Large intestine (tissue), 3 donors: ENCODE results near the gene SYNE3. TPM values are rescaled to one million over a fixed set of nuclear protein-coding genes. Genes with fewer than 3 reads are reported as not detected.
A peak's percentile ranks its signal among the peaks of the same experiment; 100 is the strongest.

Source experiments
- DNase-seq, 2 donors: peaks; one replicate each; pipeline versions ENCODE4 v3.0.0 to v3.0.0-alpha.2; 2013
- H3K27ac ChIP-seq: one replicate; pipeline ENCODE4 v1.5.1; 2013; ENCODE audit warnings: low read length
- H3K27me3 ChIP-seq: 2 replicates; pipeline ENCODE4 v1.6.1; 2013; ENCODE audit warnings: low read length; ENCODE audit not compliant: control insufficient read depth, insufficient read depth
- H3K36me3 ChIP-seq: 2 replicates; pipeline ENCODE4 v1.6.1; 2013; ENCODE audit warnings: low read length; ENCODE audit not compliant: control insufficient read depth, insufficient read depth
- H3K4me1 ChIP-seq: one replicate; pipeline ENCODE4 v1.6.1; 2013; ENCODE audit warnings: low read length; ENCODE audit not compliant: control insufficient read depth, insufficient read depth
- H3K4me3 ChIP-seq: one replicate; pipeline ENCODE4 v1.5.1; 2013; ENCODE audit warnings: low read length
- H3K9me3 ChIP-seq: one replicate; pipeline ENCODE4 v1.6.1; 2013; ENCODE audit warnings: mild to moderate bottlenecking, low read depth, low read length, moderate library complexity; ENCODE audit not compliant: control insufficient read depth
- WGBS: methylation state at CpG from one replicate; pipeline ENCODE4 v1.1.5; 2013; ENCODE audit warnings: low lambda C conversion rate; ENCODE audit not compliant: insufficient coverage; 5-methylcytosine and 5-hydroxymethylcytosine counted together
- polyA plus RNA-seq: library from polyadenylated mRNA; unstranded; fragments of 120-200 nt; gene quantifications from one replicate; pipeline ENCODE4 v1.2.1, GENCODE V29; 2013

SYNE3 gene
- polyA plus RNA-seq, 1 donor, result 1.2 TPM

- Histone ChIP-seq H3K4me3 (no peak overlapping the region), H3K27me3 (no peaks in the 10 kb centered on the region), H3K27ac (no peak overlapping the region), H3K9me3 (no peaks in the 10 kb centered on the region), H3K36me3 (no peaks in the 10 kb centered on the region), H3K4me1 (peaks cover 18% of the 10 kb centered on the region)
- DNase-seq, result no peak
- WGBS, result 43% methylated on average over 2 of the region's 3 CpGs
These were observed 15.5 kb upstream of the SYNE3 start for GRCh38 chr14:95531969-95532368.

GRCh38 chr14:95531473-95531872 lies 15.0 kb upstream of the SYNE3 start:
- no peak for DNase-seq
- H3K4me3 ChIP-seq, result no peak overlapping the region
- WGBS, result 80% methylated on average over 1 of the region's 3 CpGs
- no peaks in the 10 kb centered on the region for H3K9me3 ChIP-seq
- H3K27me3 ChIP-seq, result no peaks in the 10 kb centered on the region
- H3K4me1 ChIP-seq, result peaks cover 18% of the 10 kb centered on the region
- H3K27ac ChIP-seq, result no peak overlapping the region
- no peaks in the 10 kb centered on the region for H3K36me3 ChIP-seq

- Histone ChIP-seq H3K27me3 (no peaks in the 10 kb centered on the region), H3K36me3 (no peaks in the 10 kb centered on the region), H3K4me3 (no peak overlapping the region), H3K4me1 (peaks cover 11% of the 10 kb centered on the region), H3K27ac (no peak overlapping the region), H3K9me3 (no peaks in the 10 kb centered on the region)
- no peak for DNase-seq
- WGBS, result no CpG with 5 or more reads among the region's 13 CpGs
These were observed 14.2 kb upstream of the SYNE3 start for GRCh38 chr14:95530473-95531276.

GRCh38 chr14:95529216-95529615 lies 12.8 kb upstream of the SYNE3 start:
- WGBS, result 80% methylated on average over 2 of the region's 7 CpGs
- no peak for DNase-seq

GRCh38 chr14:95527387-95528002 lies 11.0 kb upstream of the SYNE3 start:
- Histone ChIP-seq H3K36me3 (no peaks in the 10 kb centered on the region), H3K27ac (no peak overlapping the region), H3K4me3 (no peak overlapping the region), H3K9me3 (no peaks in the 10 kb centered on the region), H3K27me3 (no peaks in the 10 kb centered on the region), H3K4me1 (peaks cover 11% of the 10 kb centered on the region)
- 100% methylated on average over 1 of the region's 4 CpGs for WGBS
- DNase-seq, result no peak

More at GRCh38 chr14:95529216-95529615, 12.8 kb upstream of the SYNE3 start:
- Histone ChIP-seq H3K27ac (no peak overlapping the region), H3K9me3 (no peaks in the 10 kb centered on the region), H3K36me3 (no peaks in the 10 kb centered on the region), H3K27me3 (no peaks in the 10 kb centered on the region), H3K4me1 (peaks cover 10% of the 10 kb centered on the region), H3K4me3 (no peak overlapping the region)

GRCh38 chr14:95526483-95527386 lies 10.3 kb upstream of the SYNE3 start:
- Histone ChIP-seq H3K4me1 (peaks cover 11% of the 10 kb centered on the region), H3K27ac (no peak overlapping the region), H3K36me3 (no peaks in the 10 kb centered on the region), H3K27me3 (no peaks in the 10 kb centered on the region), H3K9me3 (no peaks in the 10 kb centered on the region), H3K4me3 (no peak overlapping the region)
- DNase-seq, result peak in 1 of 2 donors; percentile 58
- WGBS, result 67% methylated on average over 1 of the region's 9 CpGs

GRCh38 chr14:95525999-95526398 lies 9.5 kb upstream of the SYNE3 start:
- H3K9me3 ChIP-seq, result no peaks in the 10 kb centered on the region
- WGBS, result 60% methylated on average over 1 of the region's 5 CpGs
- no peak for DNase-seq
- peaks cover 11% of the 10 kb centered on the region for H3K4me1 ChIP-seq
- H3K27ac ChIP-seq, result no peak overlapping the region
- no peak overlapping the region for H3K4me3 ChIP-seq
- no peaks in the 10 kb centered on the region for H3K36me3 ChIP-seq
- no peaks in the 10 kb centered on the region for H3K27me3 ChIP-seq

- H3K9me3 ChIP-seq, result no peaks in the 10 kb centered on the region
- no peaks in the 10 kb centered on the region for H3K36me3 ChIP-seq
- no peak overlapping the region for H3K4me3 ChIP-seq
- DNase-seq, result no peak
- no peak overlapping the region for H3K27ac ChIP-seq
- 86% methylated on average over 1 of the region's 6 CpGs for WGBS
- H3K27me3 ChIP-seq, result no peaks in the 10 kb centered on the region
- H3K4me1 ChIP-seq, result peaks cover 11% of the 10 kb centered on the region
These were observed 8.5 kb upstream of the SYNE3 start for GRCh38 chr14:95524706-95525512.

- Histone ChIP-seq H3K4me1 (peaks cover 11% of the 10 kb centered on the region), H3K4me3 (no peak overlapping the region), H3K36me3 (no peaks in the 10 kb centered on the region), H3K27ac (no peak overlapping the region), H3K9me3 (no peaks in the 10 kb centered on the region), H3K27me3 (no peaks in the 10 kb centered on the region)
- DNase-seq, result no peak
- no CpG with 5 or more reads among the region's 11 CpGs for WGBS
These were observed 7.5 kb upstream of the SYNE3 start for GRCh38 chr14:95523815-95524448.
